Measurements from ENCODE around the gene ABCB9.

The ABCB9 gene

DNA sequence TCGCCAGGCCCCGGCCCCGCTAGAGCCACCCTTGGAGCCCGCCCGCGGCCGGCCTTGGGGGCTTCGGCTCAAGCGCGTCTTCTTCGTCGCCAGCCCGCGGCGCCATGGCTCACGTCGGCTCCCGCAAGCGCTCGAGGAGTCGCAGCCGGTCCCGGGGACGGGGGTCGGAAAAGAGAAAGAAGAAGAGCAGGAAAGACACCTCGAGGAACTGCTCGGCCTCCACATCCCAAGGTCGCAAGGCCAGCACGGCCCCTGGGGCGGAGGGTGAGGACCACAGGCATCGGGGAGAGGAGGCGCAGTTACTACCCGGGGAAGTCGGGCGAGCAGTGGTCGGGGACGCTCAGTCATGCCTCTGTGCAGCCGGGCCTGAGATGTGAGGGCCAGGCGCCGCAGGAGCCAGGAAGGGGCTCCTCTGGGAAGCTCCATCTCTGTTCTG, 14.8 kb upstream of the ABCB9 start:
- ATAC-seq, result peak; percentile 35
- TF ChIP-seq TCF4 (CRISPR knock-in tag; IDR thresholded peaks at IDR 0.05; ENCODE audit: borderline replicate concordance) (no peak), PPARA (CRISPR knock-in tag; IDR thresholded peaks at IDR 0.05; ENCODE audit: borderline replicate concordance) (no peak)

DNA sequence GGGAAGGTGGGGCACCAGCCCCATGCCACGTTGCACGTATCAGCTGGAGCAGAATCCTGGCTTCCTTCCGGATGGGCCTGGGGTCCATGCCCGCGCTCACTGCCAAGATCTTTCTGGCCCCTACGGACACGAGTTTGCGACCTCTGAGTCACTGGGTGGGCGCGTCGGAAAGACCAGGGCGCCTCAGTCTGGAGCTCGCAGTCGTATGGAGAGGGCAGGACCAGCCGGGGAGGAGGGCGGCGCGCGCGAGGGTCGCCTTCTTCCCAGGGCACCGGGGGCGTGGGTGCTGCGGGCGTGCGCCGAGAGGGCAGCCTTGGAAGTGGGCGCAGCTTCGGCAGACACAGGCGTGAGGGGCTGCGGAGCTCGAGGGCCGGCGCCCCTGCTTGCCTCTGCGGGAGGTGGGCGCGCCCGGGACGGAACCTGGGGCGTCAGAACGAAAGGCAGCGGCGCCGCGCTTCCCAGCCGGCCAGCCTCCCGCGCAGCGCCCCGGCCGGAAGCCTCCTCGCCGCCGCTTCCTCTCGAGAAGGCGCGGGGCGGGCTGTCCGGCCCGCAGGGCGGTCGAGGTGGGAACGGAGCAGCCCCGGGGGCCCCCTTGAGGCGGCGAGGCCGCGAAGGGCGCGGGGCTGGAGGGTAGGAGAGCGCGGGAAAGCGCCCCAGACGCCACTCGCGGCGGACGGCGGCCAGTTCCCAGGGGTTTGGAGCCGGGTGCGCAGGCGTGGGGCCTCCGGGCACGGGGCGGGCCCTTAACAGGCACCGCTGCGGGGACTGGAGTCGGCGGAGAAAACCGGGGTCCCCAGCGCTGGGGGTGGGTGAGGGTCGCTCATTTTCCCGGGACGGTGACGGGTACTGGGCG, 14.1 kb upstream of the ABCB9 start, which contains the start of gene ARL6IP4:
TSS of gene ARL6IP4 (plus strand) at position 499 of the 853 bp plus-strand sequence. CDS start 459 bp downstream, outside the sequence.
- peak; percentile 99 for TF ChIP-seq ZFP3 (CRISPR knock-in tag; IDR thresholded peaks at IDR 0.05)
- no peak for TF ChIP-seq ZNF70 (CRISPR knock-in tag; IDR thresholded peaks at IDR 0.05)
- peak; percentile 36; the same call in 1 of the 2 replicates for TF ChIP-seq ESRRG (CRISPR knock-in tag; IDR thresholded peaks at IDR 0.05)
- TF ChIP-seq CREB5 (CRISPR knock-in tag; IDR thresholded peaks at IDR 0.05; ENCODE audit: low read depth), result no peak
- peak; percentile 80 for ATAC-seq

DNA sequence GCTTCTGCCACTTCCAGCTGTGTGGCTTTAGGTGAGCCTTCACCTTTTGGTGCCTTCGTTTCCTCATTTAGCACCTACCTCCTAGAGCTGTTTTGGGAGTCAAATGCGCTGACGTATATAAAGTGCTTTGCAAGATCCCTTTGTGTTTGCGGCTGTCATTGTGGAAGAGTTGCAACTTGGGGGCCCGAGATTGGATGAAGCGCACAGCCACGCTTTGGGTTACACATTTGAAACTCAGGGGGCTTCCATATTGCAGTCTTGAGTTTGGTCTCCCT, 13.6 kb upstream of the ABCB9 start:
- TF ChIP-seq ARNTL (CRISPR knock-in tag; IDR thresholded peaks at IDR 0.05; ENCODE audit: borderline replicate concordance, low read depth), result no peak
- no peak for TF ChIP-seq BACH2 (CRISPR knock-in tag; IDR thresholded peaks at IDR 0.05; ENCODE audit: borderline replicate concordance)
- TF ChIP-seq SNAI2 (CRISPR knock-in tag; IDR thresholded peaks at IDR 0.05), result no peak
- no peak for TF ChIP-seq ZNF565 (CRISPR knock-in tag; conservative IDR thresholded peaks at IDR 0.05; ENCODE audit: low read depth)
- no peak for TF ChIP-seq ZFP30 (CRISPR knock-in tag; IDR thresholded peaks at IDR 0.05)
- no peak for TF ChIP-seq ZNF8 (CRISPR knock-in tag; IDR thresholded peaks at IDR 0.05)
- no peak for TF ChIP-seq ESRRG (CRISPR knock-in tag; IDR thresholded peaks at IDR 0.05)
- no peak for TF ChIP-seq ZFP3 (CRISPR knock-in tag; IDR thresholded peaks at IDR 0.05)
- no peak for TF ChIP-seq POU6F1 (CRISPR knock-in tag; IDR thresholded peaks at IDR 0.05; ENCODE audit: borderline replicate concordance, low read depth)
- TF ChIP-seq RARB (CRISPR knock-in tag; IDR thresholded peaks at IDR 0.05), result no peak
- no peak for TF ChIP-seq OSR1 (CRISPR knock-in tag; IDR thresholded peaks at IDR 0.05)
- TF ChIP-seq, protein P1, sequence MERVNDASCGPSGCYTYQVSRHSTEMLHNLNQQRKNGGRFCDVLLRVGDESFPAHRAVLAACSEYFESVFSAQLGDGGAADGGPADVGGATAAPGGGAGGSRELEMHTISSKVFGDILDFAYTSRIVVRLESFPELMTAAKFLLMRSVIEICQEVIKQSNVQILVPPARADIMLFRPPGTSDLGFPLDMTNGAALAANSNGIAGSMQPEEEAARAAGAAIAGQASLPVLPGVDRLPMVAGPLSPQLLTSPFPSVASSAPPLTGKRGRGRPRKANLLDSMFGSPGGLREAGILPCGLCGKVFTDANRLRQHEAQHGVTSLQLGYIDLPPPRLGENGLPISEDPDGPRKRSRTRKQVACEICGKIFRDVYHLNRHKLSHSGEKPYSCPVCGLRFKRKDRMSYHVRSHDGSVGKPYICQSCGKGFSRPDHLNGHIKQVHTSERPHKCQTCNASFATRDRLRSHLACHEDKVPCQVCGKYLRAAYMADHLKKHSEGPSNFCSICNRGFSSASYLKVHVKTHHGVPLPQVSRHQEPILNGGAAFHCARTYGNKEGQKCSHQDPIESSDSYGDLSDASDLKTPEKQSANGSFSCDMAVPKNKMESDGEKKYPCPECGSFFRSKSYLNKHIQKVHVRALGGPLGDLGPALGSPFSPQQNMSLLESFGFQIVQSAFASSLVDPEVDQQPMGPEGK (CRISPR knock-in tag; IDR thresholded peaks at IDR 0.05; ENCODE audit: borderline replicate concordance), result no peak
- TF ChIP-seq, protein P2, sequence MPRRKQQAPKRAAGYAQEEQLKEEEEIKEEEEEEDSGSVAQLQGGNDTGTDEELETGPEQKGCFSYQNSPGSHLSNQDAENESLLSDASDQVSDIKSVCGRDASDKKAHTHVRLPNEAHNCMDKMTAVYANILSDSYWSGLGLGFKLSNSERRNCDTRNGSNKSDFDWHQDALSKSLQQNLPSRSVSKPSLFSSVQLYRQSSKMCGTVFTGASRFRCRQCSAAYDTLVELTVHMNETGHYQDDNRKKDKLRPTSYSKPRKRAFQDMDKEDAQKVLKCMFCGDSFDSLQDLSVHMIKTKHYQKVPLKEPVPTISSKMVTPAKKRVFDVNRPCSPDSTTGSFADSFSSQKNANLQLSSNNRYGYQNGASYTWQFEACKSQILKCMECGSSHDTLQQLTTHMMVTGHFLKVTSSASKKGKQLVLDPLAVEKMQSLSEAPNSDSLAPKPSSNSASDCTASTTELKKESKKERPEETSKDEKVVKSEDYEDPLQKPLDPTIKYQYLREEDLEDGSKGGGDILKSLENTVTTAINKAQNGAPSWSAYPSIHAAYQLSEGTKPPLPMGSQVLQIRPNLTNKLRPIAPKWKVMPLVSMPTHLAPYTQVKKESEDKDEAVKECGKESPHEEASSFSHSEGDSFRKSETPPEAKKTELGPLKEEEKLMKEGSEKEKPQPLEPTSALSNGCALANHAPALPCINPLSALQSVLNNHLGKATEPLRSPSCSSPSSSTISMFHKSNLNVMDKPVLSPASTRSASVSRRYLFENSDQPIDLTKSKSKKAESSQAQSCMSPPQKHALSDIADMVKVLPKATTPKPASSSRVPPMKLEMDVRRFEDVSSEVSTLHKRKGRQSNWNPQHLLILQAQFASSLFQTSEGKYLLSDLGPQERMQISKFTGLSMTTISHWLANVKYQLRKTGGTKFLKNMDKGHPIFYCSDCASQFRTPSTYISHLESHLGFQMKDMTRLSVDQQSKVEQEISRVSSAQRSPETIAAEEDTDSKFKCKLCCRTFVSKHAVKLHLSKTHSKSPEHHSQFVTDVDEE (CRISPR knock-in tag; IDR thresholded peaks at IDR 0.05), result no peak
- TF ChIP-seq TOX (CRISPR knock-in tag; IDR thresholded peaks at IDR 0.05; ENCODE audit: borderline replicate concordance), result no peak
- no peak for TF ChIP-seq CSDC2 (CRISPR knock-in tag; IDR thresholded peaks at IDR 0.05)
- TF ChIP-seq ZNF70 (CRISPR knock-in tag; IDR thresholded peaks at IDR 0.05), result no peak
- ATAC-seq, result no peak

Data from SK-N-SH treated with all-trans-retinoic acid at 6 μM for 48 hours (cell line).